NCI-H1694 treated with DMSO at 0.1 percent for 48 hours (cell line): ENCODE results near the gene UQCRH.
"Not testable (repeated sequence)": the region's sequence is repeated elsewhere in the genome, so short reads cannot be mapped to it uniquely, and the experiment has no call there.

Experiments used
- DNase-seq: peaks from one replicate; lab custom pipeline; 2025; lab: John Stamatoyannopoulos, UW

Gene UQCRH

DNA sequence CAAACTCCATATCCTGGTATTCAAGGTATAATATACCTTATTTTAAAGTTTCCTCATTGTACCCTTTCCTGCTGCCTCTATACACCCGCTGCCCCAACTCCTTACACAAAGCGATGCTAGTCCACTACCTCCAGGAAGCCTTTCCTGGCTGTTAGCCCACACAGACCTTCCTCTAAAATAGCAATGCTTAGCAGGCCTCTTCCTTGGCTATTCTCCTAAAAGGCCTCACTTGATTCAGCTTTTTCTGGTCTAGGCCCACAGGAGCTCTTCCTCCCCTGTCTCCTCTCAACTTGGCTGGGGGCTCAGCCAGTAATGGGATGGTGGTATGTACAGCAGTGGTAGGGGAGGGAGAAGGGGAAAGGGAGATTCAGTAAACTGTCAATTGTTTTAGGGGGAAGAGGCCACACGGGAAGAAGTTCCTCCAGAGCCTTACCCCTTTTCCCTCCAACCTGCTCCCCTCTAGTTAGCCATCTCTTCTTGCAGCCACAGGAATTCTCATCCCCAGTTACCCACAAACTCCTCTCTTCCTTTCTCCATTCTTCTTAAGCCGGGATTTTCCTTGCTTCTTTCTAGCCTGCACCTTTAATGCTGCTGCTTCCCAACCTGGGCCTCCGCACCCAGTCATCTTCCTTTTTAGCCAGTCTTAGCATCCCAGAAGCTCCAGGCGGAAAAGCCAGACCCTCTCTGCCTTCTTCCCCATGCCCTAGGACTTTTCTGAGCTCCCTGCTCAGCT, 2.7 kb upstream of the UQCRH start:
- DNase-seq, result no peak

DNA sequence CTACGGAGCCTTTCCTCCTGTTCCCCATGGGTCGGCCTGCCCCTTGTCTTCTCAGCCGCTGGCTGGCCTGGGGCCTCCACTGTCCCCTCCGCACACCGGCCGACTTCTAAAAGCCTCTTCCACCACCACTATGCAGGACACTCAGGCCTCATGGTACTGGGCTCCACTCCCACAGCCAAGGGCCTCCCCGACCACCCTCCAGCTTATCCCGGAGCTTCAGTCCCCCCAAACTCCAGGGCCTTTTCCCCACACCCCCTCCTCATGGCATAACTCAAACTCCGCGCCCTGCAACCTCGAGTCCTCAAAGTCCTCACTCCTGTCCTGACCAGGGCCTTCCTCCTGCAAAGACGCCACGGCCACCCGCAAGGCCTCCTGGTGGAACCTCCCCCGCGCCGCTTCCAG, 2.1 kb upstream of the UQCRH start:
- DNase-seq, result no peak

DNA sequence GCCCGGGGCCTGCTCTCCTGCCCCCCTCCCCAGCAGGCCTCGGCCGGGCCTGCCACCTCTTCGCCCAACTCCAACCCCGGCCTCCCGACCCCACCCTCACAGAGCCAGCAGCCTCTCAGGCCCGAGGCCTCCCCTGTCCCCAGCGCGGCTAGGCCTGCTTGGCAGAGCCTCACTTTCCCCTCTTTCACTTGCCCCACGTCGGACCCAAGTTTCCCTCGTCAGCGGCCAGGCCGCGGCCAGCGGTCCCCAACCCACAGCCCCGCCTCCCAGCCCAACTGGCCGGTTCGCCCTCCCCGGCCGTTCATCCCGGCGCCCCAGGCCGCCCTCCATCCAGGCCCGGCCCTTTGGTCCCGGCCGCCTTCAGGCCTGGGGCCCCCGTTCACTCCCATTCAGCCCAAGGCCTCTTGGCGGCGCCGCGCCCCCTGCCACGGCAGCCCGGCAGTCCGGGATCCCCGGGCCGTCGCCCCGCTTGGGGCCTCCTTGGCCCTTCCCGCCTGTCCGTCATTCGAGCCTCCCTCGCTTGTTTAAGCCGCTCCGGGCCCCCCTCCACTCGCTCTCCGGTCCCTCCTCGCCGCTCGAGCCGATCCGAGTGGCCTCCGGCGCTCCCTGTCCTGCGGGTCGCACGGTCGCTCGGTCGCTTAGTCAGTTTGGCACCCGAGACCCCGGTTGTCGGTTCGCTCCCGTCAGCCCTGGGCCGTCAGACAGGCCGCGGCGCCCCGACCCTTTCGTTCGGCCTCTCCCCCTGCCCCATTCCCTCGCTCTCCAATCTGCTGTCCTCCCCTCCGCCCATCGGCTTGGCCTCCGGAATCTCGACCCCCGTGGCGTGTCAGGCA, 1.5 kb upstream of the UQCRH start:
- no peak for DNase-seq

DNA sequence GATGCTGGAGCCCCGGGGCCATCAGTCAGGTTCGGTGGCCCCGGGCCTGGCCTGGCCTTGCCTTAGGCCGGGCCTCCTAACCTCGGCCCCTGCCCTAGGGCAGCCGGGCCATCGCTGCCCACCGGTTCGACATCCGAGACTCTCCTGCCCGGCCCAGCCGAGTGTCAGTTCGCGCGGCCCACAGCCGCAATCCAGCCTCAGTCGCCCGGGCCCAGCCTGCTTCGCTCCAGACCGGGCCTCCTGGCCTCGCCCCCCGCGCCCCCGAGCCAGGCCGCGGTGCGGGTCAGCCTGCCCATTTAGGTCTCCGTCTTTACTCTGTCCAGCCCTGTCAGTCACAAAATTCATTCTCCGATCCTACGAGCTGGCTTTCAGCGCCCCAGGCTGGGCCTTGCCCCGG, 859 bp upstream of the UQCRH start:
- DNase-seq, result no peak

DNA sequence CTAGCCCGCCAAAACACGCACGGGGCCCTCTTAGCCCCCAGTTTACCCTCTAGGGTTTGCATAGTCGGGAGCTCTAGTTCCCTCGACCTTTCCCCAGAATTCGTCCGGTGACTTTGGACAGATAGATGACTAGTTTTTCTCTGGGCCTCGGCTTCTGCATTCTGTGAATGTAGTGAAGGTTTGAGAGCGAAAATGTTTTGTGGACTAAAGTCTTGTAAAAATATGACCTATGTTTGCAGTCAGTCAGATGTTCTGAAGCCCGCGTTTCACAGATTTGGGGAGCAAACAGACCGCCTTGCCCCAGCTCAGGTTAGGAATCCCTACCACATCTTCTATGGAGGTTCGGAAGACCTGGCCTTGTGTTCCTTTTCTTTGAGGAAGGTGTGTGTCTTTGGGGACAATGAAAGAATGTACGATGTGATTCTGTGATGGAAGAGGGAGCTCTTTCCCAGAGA, 401 bp downstream of the UQCRH start:
- DNase-seq, result no peak

DNA sequence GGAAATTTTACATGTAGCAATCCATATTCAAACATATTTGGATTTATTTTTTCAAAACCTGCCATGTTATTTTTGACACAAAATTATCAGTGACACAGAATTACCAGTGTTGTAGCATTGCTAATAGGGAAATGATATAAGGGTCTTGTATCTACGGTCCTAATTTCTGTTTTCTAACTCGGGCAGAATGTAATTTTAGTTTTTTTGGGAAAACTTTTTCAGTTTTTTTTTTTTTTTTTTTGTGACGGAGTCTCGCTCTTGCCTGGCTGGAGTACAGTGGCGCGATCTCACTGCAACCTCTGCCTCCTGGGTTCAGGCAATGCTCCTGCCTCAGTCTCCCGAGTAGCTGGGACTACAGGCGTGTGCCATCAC, 2.6 kb downstream of the UQCRH start:
- DNase-seq, result no peak

DNA sequence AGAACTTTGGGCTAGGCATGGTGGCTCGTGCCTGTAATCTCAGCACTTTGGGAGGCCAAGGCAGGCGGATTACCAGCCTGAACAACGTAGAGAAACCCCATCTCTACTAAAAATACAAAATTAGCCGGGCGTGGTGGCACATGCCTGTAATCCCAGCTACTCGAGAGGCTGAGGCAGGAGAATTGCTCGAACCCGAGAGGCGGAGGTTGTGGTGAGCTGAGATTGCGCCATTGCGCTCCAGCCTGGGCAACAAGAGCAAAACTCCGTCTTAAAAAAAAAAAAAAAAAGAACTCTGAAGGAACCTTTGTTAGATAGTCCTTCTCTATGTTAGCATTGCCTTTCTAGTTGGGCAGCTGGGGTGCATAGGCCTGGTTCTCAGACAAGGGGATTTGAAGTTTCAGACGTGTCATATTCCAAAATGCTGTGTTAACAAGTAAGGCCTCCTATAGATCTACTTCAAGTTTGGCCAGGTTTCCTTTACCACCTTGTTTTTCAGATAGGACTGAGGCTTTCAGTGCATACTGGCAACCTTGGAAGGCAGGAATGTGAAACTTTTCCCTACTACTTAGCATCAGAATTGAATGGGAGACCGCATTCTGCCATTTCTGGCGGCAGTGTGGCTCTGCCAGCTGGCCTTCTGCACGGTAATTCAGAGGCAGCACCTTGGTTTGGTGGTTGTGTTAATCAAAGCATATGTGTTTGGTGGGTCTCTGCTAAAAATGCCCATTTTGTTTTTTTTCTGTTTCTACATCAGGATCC, 6.1 kb downstream of the UQCRH start:
- no peak for DNase-seq

DNA sequence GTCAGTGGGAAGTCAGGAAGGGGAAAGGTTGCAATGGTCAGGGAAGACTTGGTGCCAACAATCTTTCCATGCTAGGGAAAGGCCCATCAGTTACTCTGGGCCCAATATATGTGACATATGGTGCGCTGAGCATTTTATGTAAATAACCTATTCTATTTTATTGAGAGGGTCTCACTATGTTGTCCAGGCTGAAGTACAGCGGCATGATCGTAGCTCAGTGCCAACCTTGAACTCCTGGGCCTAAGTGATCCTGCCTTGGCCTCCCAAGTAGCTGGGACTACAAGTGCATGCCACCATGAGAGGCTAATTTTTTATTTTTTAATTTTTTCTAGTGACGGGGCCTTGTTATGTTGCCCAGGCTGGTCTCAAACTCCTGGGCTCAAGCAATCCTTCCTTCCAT, 6.8 kb downstream of the UQCRH start:
- DNase-seq, result no peak

DNA sequence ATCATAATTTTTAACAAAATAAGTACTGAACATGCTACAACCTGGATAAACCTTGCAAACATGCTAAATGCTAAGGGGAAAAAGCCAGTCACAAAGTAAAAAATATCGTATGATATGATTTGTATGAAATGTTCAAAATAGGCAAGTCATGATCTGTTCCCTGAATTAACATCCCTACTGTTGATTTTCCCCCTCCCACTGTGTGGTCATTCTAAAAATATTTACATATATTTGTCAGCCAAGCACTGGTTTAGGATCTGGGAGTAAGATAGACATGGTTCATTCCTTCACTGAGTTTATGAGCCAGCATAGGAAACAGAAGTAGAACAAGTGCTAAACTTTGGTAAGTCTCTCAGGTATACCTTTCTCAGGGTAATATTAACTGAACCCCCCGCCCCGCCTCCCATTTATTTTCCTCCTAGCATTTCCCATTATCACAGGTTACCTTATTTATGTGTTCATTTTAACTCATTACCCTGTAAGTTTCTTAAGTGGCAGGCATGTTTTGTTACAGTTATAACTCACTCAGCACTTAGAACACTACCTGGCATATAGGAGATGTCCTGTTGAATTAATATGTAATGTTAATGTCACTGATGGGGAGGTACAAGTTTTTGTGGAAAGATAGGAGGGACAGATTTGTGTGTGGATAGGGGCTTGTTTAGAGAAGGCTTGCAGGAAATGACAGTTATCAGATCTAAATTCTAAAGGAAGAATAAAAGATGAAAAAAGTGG, 12.3 kb downstream of the UQCRH start:
- no peak for DNase-seq

DNA sequence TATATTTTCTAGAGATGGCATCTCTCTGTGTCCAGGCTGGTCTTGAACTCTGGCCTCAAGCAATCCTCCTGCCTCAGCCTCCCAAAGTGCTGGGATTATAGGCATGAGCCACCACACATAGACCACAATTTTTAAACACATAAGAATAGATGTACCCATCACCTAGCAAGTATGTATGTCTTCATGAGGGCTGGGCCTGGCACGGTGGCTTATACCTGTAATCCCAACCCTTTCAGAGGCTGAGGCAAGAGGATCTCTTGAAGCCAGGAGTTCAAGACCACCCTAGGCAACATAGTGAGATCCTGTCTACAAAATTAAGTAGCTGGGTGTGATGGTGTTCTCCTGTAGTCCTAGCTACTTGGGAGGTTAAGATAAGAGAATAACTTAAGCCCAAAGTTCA, 13.8 kb downstream of the UQCRH start:
- no peak for DNase-seq

DNA sequence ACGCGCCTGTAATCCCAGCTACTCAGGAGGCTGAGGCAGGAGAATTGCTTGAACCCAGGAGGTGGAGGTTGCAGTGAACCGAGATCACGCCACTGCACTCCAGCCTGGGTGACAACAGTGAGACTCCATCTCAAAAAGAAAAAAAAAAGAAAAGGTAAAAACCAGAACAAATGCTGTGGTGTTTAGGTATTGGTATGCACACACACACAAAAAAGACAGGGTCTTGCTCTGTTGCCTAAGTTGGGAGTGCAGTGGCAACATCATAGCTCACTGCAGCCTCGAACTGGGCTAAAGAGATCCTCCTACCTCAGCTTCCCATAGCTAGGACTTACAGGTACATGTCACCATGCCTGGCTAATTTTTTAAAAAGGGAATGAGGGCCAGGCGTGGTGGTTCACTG, 15.8 kb downstream of the UQCRH start:
- DNase-seq, result not testable (repeated sequence)

DNA sequence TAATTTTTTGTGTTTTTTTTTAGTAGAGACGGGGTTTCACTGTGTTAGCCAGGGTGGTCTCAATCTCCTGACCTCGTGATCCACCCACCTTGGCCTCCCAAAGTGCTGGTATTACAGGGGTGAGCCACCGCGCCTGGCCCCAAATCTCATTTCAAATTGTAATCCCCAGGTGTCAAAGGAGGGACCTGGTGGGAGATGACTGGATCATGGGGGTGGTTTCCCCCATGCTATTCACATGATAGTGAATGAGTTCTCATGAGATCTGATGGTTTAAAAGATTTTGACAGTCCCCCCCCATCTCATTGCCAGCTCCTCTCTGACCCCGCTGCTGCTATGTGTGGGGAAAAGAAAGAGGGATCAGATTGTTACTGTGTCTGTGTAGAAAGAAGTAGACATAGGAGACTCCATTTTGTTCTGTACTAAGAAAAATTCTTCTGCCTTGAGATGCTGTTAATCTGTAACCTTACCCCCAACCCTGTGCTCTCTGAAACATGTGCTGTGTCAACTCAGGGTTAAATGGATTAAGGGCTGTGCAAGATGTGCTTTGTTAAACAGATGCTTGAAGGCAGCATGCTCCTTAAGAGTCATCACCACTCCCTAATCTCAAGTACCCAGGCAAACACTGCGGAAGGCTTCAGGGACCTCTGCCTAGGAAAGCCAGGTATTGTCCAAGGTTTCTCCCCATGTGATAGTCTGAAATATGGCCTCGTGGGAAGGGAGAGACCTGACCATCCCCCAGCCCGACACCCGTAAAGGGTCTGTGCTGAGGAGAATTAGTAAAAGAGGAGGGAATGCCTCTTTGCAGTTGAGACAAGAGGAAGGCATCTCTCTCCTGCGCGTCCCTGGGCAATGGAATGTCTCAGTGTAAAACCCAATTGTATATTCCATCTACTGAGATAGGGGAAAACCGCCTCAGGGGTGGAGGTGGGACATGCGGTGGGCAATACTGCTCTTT, 16.7 kb downstream of the UQCRH start:
- DNase-seq, result not testable (repeated sequence)

DNA sequence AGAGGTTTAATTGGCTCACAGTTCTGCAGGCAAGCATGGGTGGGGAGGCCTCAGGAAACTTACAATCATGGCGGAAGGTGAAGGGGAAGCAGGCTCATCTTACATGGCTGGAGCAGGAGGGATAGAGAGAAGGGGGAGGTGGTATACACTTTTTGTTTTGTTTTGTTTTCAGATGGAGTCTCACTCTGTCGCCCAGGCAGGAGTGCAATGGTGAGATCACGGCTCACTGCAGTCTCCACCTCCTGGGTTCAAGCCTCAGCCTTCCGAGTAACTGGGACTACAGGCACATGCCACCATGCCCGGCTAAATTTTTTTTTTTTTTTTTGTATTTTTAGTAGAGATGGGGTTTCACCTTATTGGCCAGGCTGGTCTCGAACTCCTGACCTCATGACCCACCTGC, 18.7 kb downstream of the UQCRH start:
- not testable (repeated sequence) for DNase-seq

DNA sequence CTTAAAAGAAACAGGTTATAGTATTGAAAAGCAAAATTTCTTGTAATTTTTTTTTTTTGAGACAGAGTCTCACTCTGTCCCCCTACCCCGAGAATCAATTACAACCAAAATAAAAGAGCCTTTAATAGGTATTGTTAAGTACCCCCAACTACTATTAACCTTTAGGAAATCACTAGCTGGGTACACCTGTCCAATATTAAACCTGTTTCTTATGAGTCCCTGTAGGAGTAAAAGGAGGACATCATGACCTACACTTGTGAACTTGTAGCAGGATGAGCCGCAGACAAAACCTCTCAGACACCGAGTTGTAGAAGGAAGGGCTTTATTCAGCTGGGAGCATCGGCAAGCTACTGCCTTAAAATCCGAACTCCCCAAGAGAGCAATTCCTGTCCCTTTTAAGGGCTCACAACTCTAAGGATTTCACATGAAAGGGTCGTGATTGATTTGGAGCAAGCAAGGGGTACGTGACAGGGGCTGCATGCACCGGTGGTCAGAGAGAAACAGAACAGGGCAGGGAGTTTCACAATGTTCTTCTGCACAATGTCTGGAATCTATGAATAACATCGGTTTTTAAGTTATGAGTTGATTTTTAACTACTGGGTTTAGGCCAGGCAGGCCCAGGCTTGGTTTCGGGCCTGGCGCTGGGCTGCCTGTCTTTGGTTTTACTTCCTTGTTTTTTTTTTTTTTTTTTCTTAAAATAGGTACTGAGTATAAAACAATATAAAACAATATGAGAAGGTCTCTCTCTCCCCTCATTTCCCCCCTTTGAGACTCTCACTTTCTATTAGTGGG, 22.0 kb downstream of the UQCRH start:
- DNase-seq, result not testable (repeated sequence)

DNA sequence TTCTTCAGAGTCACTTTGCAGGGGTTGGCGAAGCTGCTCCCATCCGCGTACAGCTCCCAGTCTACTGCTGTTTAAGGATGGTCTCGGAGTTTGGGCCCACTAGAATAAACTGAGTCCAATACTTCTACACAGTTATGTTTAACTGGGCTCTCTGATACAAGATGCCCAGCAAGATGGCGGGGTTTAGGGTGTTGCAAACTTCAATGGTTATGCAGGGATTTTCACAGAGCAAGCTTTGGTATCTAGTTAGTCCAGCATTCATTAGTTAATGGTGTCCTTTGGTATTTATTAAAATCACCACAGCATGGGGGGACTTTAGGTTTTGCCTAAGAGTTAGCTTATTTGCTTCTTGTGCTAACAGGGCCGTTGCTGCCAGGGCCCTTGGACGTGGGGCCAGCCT, 24.7 kb downstream of the UQCRH start:
- not testable (repeated sequence) for DNase-seq

DNA sequence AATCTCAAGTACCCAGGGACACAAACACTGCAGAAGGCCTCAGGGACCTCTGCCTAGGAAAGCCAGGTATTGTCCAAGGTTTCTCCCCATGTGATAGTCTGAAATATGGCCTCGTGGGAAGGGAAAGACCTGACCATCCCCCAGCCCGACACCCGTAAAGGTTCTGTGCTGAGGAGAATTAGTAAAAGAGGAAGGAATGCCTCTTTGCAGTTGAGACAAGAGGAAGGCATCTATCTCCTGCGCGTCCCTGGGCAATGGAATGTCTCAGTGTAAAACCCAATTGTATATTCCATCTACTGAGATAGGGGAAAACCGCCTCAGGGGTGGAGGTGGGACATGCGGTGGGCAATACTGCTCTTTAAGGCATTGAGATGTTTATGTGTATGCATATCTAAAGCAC, 26.3 kb downstream of the UQCRH start:
- DNase-seq, result not testable (repeated sequence)

DNA sequence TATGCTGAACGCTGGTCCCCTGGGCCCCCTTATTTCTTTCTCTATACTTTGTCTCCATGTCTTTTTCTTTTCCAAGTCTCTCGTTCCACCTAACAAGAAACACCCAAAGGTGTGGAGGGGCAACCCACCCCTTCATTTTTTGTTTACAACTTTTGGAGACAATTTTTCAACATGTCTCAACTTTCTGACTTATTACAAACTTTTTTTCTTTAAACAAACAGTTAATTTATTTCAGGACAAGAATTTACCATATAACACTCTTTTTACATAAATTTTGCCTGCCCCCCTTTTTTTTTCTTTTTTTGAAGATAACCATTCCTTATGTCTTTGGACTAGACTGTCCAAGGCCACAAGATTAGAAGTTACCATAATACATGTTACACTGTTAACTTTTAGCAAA, 26.9 kb downstream of the UQCRH start:
- not testable (repeated sequence) for DNase-seq

DNA sequence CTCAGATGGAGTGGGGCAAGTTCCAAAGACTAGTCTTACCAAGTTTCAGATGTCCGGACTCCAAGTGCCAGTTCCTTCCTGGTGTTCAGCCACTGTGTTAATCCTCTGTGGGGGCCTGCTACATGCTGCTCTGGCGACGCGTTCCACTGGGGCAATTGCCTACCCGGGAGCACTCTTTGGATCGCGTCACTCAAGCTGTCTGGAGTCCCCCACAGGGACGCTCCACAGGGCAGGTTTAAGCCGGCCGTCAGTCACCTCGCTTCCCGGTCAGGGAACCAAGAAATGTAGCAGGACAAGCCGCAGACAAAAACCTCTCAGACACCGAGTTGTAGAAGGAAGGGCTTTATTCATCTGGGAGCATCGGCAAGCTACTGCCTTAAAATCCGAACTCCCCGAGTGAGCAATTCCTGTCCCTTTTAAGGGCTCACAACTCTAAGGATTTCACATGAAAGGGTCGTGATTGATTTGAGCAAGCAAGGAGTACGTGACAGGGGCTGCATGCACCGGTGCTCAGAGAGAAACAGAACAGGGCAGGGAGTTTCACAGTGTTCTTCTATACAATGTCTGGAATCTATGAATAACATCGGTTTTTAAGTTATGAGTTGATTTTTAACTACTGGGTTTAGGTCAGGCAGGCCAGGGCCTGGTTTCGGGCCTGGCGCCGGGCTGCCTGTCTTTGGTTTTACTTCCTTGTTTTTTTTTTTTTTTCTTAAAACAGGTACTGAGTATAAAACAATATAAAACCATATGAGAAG, 28.5 kb downstream of the UQCRH start:
- not testable (repeated sequence) for DNase-seq
